Stimulated activated CD8-positive, alpha-beta memory T cell treated with anti-CD3 and anti-CD28 coated beads, Interleukin-12 subunit alpha, Interleukin-12 subunit beta, amount 100 ng/mL, for 1 hour (primary cell): ENCODE results near the gene GNA12.
A peak's percentile ranks its signal among the peaks of the same experiment; 100 is the strongest.

Source experiments
- DNase-seq: peaks from one replicate; pipeline ENCODE4 v3.0.0-alpha.2; 2020; ENCODE audit warnings: low read depth

The GNA12 gene

GRCh38 chr7:2777898-2778535 lies 66.1 kb downstream of the GNA12 start:
- DNase-seq, result no peak

DNA sequence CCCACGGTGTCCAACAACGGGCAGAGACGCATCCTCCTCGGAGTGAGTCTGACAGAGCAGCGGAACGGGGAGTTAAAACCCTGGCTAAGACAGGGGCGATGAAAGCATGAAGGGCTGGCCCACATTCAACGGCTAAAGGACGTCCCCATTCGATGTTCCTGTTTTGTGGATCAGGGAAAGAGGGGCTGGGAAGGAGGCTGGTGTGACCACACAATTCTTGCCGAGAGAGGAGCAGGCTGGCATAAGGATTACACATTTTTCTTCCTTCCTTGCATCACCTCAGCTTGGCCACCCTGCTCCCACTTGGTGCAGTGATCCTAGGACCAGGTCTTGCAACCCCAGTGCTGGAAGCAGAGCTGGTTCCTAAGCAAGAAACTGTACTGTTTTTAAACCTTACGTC lies 67.7 kb downstream of the GNA12 start:
- DNase-seq, result no peak

DNA sequence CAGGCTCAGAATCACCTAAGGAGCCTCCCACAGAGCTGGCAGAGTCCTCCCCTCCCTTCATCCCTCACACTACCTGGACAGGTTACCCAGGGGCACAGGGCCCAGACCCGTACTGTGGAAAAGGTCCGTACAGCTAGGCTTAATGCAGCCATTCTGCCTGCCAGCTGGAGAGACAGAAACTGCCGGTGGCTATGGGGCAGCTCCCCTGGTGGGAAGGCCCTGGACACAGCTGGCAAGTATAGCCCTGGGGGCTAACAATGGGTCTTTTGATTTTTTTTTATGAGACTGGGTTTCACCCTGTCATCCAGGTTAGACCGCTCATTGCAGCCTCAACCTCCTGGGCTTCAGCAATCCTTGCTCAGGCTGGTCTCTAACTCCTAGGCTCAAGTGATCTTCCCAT lies 68.3 kb downstream of the GNA12 start:
- DNase-seq, result no peak

DNA sequence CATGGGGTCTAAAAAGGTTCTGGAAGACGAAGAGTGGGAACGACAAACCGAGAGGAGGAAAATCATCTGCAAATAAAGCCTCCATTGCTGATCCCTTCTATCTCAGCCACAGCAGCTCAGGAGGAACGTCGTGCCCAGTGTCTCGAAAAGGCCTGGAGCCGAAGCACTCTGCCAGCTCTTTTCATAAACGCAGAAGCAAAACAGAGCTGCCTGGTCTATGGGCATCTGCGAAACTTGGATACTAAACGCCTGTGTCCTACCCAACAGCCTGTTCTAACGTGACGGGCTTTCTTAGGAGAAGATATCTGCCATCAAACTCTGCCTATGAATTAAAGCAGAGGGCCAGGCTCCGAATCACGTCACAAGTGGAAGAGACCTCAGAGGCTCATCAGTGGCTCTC lies 68.7 kb downstream of the GNA12 start:
- no peak for DNase-seq

DNA sequence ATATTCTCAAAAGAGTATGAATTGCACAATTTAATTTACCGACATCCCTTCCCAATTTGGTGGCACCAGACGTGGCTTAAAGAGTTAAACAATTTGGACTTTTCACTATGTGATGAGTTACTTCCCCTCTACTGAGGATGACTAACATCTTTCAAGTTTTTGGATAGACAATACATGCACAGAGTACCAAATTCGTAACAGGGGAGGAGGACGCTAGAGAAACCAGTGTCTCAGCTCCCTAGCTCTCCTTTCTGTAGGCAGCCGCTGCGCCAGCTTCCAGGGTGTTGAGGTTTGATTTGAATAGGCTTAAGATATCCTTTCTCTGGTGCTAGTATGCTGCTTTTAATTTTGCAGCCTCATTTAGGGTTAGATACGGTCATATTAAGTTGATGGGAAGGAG lies 69.2 kb downstream of the GNA12 start:
- no peak for DNase-seq

GRCh38 chr7:2774280-2774679 lies 69.8 kb downstream of the GNA12 start:
- DNase-seq, result no peak

DNA sequence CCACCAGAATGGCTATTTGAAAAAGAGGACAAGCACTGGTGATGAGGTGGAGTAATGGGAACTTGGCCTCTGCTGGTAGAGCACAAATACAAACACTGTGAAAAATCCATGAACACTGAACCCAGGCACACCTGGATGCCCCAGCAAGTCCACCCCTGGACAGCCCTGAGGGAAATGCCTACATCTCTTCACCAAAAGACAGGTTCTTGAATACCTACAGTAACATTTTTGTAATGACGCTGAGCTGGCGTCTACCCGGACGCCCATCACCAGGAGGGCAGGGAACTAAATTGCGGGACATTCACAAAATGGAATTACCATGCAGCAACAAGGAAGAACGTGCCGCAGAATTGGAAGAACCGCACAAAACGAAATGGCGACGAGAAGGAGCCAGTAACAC lies 70.5 kb downstream of the GNA12 start:
- no peak for DNase-seq

DNA sequence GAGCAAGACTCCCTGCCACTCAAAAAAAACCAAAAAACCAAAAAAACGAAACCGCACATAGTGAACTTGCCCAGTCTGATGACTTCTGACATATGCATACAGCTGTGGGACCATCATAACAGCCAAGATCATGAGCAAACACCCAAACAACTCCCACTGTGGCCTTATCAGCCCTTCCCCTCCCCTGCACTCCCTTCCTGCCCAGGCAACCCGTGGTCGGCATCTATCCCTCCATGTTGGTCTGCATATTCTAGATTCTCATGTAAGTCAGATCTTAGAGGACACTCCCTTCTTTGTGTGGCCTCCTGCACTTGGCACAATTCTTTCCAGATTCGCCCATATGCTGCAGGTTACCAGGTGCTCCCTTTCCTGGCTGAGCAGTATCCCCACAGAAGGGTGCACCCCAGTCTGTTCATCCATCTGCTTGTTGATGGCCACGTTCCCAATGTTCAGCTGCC lies 72.8 kb downstream of the GNA12 start:
- no peak for DNase-seq

- DNase-seq, result no peak
Measured at GRCh38 chr7:2764621-2765020, 79.5 kb downstream of the GNA12 start.

DNA sequence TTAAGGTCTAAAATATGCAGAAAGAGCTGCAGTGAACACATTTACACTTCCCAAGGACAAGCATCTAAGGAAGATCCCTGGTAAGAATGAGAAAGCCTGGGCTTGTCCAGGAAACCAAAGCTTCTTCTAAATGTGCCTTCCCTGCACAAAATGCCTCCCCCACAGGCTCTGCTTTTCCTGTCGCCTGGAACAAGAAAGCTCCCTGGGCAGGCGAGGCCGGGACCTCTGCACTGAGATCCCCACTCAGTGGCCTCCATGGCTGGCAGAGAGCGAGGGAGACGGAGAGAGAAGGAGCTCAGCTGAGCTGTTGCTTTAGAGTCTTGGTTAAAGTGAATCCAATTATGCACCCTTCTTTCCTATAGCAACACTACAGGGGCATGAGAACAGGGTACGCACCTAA lies 80.5 kb downstream of the GNA12 start:
- no peak for DNase-seq

- DNase-seq, result no peak
Measured at GRCh38 chr7:2761801-2762497, 82.2 kb downstream of the GNA12 start.

DNA sequence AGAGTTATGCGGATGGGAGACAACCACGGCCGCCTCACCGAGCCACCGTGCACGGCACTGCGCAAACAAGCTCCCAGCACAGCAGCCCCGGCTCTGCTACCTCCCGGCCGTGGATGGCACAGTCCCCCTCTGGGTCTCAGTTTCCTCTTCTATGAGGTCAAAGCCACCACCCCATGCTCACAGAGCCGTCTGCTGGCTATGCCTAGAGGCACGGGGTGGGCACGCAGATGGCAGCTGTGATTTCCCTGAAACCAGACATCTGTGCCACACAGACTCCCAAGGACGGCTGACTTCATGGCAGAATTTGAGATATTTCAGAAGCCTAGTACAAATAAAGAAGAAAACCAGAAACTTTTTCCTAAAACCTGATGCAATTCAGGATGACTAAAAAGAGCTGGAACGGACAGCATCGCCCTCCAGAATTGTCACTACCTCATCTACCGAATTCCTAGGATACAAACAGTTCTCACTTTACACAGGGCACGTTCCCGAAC lies 82.9 kb downstream of the GNA12 start:
- no peak for DNase-seq

GRCh38 chr7:2760098-2760889 lies 83.8 kb downstream of the GNA12 start:
- DNase-seq, result no peak

DNA sequence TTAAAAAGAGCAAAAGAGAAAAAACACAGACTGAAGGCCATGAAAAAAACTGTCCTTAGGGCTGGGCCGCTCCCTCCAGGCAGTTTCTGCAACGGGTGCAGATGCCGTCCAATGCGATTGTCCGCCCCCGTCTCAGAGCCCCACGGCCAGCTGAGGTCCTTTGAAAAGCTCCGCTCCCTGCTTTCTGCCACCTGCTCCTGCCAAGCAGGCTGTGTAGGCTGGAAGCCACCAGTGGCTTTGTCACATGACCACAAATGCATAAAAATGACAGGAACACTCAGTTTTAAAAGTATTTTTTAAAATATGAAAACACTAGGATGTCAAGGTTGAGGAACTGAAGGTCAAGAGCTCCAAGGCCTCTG lies 84.4 kb downstream of the GNA12 start:
- no peak for DNase-seq

DNA sequence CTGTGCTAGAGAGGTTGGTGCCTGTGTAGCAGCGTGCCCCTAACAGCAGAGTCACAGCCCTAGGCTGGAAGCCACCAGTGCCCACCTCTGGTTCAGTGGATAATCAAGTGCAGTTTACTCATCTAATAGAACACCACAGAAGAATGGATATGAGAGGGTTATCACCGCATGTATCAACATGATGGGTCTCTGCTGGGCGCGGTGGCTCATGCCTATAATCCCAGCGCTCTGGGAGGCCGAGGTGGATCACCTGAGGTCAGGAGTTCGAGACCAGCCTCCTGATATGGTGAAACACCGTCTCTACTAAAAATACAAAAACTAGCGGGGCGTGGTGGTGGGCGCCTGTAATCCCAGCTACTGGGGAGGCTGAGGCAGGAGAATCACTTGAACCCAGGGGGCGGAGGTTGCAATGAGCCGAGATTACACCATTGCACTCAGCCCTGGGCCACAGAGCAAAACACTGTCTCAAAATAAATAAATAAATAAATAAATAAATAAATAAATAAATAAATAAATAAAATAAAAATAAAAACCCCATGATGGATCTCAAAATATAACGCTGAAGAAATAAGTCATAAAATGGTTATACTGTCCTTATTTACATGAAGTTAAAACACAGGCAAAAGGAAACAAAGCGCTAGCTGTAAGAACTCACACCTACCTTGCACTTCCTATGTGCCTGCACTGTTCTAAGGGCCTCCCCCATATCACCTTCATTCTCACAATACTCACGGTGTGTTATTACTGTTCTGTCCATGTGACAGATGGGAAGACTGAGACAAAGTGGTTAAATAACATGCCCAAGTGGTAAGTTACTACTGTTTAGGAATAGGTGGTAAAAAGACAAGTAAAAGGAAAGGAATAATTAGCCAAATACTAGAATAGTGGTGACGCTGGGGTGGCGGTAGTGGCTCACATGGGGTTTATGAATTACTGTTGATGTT lies 85.2 kb downstream of the GNA12 start:
- no peak for DNase-seq

GRCh38 chr7:2757904-2758672 lies 86.0 kb downstream of the GNA12 start:
- peak; percentile 12 for DNase-seq

DNA sequence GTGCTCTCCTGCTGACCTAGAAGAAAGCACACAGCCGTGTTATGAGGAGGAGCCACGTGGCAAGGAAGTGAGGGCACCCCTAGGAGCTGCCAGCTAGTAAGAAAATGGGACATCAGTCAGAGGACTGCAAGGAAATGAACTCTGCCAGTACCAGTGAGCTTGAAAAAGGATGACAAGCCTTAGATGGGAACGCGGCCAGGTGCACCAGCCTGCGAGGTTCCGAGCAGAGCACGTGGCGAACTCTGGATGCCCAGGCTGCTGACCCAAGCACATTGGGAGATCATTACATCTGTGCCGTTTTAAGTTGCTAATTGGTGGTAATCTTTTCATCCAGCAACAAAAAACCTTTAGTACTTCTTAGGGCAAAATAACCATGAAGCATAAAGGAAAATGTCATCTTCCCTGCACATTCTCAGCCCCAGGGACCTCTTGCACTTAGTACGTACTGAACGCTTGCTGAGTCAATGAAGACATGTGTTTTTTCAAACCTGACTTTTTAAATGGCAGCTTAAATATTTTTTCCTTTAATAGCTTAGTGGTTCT lies 86.7 kb downstream of the GNA12 start:
- DNase-seq, result no peak

GRCh38 chr7:2755531-2755930 lies 88.6 kb downstream of the GNA12 start:
- no peak for DNase-seq

DNA sequence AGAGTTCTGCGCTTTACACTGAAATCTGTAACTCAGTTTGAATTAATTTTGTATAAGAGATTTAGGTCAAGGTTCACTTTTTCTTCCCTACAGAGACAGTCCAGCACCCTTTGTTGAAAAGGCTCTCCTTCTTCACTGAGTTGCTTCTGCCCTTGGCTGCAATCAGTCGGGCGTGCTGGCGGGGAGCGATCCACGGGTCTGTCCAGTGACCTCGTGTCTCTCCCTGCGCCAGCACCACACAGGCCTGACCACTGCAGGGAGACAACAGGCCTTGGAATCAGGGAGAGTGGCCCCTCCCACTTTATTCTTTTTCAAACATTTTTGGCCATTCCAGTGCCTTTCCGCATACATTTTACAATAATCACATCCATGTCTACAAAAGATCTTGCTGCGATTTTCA lies 89.2 kb downstream of the GNA12 start:
- DNase-seq, result no peak

DNA sequence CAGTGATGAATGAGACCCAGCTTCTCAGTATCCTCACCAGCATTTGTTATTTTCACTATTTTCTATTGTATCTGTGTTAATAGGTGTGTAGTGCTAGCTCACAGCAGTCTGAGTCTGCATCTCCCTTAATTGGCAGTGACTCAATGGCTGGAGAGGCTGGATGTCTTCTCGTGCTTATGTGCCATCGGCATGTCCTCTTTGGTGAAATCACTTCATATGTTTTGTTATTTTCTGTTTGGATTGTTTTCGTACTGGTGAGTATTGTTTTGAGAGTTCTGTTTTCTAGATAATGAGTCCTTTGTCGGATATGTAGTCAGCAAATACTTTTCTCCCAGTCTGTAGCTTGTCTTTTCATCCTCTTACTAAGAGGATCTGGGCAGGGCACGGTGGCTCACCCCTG lies 90.0 kb downstream of the GNA12 start:
- DNase-seq, result no peak

GRCh38 chr7:2753148-2753547 lies 91.0 kb downstream of the GNA12 start:
- DNase-seq, result no peak
